Measurements from ENCODE around the gene SH3BP4.

The SH3BP4 gene, protein sequence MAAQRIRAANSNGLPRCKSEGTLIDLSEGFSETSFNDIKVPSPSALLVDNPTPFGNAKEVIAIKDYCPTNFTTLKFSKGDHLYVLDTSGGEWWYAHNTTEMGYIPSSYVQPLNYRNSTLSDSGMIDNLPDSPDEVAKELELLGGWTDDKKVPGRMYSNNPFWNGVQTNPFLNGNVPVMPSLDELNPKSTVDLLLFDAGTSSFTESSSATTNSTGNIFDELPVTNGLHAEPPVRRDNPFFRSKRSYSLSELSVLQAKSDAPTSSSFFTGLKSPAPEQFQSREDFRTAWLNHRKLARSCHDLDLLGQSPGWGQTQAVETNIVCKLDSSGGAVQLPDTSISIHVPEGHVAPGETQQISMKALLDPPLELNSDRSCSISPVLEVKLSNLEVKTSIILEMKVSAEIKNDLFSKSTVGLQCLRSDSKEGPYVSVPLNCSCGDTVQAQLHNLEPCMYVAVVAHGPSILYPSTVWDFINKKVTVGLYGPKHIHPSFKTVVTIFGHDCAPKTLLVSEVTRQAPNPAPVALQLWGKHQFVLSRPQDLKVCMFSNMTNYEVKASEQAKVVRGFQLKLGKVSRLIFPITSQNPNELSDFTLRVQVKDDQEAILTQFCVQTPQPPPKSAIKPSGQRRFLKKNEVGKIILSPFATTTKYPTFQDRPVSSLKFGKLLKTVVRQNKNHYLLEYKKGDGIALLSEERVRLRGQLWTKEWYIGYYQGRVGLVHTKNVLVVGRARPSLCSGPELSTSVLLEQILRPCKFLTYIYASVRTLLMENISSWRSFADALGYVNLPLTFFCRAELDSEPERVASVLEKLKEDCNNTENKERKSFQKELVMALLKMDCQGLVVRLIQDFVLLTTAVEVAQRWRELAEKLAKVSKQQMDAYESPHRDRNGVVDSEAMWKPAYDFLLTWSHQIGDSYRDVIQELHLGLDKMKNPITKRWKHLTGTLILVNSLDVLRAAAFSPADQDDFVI

DNA sequence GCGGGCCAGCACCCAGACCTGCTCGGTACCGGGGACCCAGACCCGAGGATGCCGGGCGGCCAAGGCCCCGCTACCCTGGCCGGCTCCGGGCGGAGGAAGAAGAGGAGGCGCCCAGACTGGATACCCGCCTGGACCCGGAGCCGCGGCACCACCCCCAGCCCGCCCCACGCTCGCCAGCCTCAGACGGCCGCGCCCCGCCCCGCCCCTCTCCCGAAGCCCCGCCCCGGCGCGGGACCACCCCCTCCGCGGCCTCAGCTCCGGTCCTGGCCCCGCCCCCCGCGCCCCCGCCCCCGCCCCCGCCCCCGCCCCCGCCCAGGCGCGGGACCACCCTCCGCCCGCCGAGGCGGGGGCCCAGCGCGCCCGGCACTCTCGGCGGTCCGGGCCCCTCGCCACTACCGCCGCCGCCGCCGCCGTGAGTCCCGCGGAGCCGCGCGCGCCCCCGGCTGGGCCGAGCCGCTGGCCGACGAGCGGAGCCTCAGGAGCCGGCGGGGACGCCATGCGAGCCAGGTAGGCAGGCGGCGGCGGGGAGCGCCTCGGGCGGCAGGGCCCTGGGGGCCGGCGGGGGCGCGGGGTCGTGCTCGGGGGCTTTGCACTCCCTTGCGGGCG, at the start of gene SH3BP4:
Gene SH3BP4, plus strand, starts transcription at position 354 of the 606 bp plus-strand sequence. CDS start 82,986 bp downstream, outside the sequence.
- TF ChIP-seq, protein P1, sequence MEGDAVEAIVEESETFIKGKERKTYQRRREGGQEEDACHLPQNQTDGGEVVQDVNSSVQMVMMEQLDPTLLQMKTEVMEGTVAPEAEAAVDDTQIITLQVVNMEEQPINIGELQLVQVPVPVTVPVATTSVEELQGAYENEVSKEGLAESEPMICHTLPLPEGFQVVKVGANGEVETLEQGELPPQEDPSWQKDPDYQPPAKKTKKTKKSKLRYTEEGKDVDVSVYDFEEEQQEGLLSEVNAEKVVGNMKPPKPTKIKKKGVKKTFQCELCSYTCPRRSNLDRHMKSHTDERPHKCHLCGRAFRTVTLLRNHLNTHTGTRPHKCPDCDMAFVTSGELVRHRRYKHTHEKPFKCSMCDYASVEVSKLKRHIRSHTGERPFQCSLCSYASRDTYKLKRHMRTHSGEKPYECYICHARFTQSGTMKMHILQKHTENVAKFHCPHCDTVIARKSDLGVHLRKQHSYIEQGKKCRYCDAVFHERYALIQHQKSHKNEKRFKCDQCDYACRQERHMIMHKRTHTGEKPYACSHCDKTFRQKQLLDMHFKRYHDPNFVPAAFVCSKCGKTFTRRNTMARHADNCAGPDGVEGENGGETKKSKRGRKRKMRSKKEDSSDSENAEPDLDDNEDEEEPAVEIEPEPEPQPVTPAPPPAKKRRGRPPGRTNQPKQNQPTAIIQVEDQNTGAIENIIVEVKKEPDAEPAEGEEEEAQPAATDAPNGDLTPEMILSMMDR (IDR thresholded peaks at IDR 0.05; ENCODE audit: control insufficient read depth, extremely low read depth, insufficient read depth): peak; percentile 15; the same call in 1 of the 2 replicates
- H3K4me3 ChIP-seq (ENCODE audit: low read depth, low read length): peak within 1 kb of the TSS; percentile 76
- DNase-seq (ENCODE audit: low read depth): no peak

DNA sequence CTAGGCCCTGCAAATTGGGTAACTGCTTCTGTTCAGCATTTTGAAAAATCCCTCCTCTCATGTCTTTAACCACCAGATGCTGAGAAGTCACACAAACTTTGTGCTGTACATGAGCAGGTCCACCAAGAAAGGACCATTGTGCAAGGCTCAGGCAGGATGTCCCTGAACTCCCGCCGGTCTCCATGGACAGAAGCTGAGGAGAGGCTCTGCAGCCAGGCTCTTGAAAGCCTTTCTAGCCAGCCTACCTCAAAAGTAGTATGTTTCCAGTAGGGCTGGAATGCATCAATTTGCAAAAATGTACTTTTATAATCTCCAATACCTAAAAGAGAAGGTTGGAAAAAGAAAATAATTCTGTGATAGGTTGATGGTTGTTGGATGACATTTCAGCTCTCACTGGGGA, 47.0 kb upstream of the SH3BP4 start:
- H3K4me3 ChIP-seq (ENCODE audit: low read depth, low read length): no peak overlapping the region
- TF ChIP-seq, protein P1 (IDR thresholded peaks at IDR 0.05; ENCODE audit: control insufficient read depth, extremely low read depth, insufficient read depth): no peak

DNA sequence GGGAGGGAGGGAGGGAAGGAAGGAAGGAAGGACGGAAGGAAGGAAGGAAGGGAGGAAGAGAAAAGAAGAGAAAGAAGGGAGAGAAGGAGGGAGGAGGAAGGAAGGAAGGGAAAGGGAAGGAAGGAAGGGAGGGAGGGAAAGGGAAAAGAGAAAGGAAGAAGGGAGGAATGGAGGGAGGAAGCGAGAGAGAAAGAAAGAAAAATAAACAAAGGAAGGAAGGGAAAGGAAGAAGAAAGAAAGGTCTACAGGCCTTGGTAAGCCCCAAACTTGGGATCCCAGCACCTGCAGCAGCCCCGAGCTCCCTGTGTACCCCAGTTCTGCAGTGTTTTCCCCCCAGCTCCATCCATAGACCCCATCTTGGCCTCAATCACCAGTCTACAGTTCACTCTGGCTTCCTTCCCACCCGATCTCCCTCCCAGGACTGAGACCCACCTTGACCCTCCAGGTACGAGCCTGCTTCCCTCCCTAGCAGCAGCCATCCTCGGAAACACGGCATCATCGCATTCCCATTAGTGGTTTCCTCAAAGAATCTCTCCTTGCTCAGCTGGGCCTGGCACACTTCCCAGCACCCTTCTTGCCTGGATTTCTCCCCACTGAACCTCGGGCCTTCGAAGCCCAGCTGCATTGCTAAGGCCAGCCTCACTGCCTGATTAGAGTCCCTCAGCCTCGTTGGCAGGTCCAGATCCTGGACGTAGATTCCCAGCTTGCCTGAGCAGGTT, 46.1 kb upstream of the SH3BP4 start:
- no peak for DNase-seq (ENCODE audit: low read depth)
- no peak overlapping the region for H3K4me3 ChIP-seq (ENCODE audit: low read depth, low read length)
- TF ChIP-seq, protein P1 (IDR thresholded peaks at IDR 0.05; ENCODE audit: control insufficient read depth, extremely low read depth, insufficient read depth): no peak

More for the DNA sequence above, 47.0 kb upstream of the SH3BP4 start:
- no peak for DNase-seq (ENCODE audit: low read depth)

DNA sequence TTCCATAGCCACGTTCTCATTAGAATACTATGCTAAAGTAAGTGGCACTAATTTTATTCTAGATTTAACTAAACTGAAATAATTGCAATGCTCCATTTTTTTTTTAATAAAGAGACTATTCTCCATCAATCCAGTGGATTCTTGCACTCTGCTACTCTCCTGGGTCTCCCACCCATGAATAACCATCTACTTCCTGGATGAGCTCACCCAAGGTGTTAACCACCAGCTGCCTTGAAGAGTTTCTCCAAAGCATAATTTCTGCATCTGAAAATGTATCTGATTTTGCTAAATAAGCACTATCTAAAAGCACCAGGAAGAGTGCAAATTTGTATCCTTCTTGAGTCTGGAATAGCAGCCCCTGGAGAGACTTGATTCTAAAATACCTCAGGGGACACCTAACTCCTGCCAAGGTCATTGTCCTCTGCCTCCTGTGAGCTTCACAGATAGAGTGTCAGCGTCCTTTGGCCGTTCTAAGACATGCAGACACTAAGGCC, 41.6 kb upstream of the SH3BP4 start:
- DNase-seq (ENCODE audit: low read depth): no peak
- H3K4me3 ChIP-seq (ENCODE audit: low read depth, low read length): no peak overlapping the region
- TF ChIP-seq, protein P1 (IDR thresholded peaks at IDR 0.05; ENCODE audit: control insufficient read depth, extremely low read depth, insufficient read depth): no peak

DNA sequence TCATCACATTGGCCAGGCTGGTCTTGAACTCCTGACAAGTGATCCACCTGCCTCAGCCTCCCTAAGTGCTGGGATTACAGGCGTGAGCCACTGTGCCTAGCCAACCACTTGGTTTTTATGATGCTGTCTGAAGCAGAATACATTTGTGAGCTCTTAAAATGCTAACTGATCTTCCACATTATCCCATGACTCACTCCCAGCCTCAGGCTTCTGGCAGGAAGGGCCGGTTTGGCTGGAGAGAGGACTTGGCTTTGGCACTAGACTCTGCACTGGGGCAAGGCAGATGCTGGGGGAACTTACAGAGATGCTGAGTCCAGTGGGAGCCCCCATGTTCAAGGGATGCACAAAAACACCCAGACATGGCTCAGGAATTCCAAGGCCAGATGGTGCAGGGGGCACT, 40.5 kb upstream of the SH3BP4 start:
- DNase-seq (ENCODE audit: low read depth): peak; percentile 11
- no peak overlapping the region for H3K4me3 ChIP-seq (ENCODE audit: low read depth, low read length)
- TF ChIP-seq, protein P1 (IDR thresholded peaks at IDR 0.05; ENCODE audit: control insufficient read depth, extremely low read depth, insufficient read depth): no peak

DNA sequence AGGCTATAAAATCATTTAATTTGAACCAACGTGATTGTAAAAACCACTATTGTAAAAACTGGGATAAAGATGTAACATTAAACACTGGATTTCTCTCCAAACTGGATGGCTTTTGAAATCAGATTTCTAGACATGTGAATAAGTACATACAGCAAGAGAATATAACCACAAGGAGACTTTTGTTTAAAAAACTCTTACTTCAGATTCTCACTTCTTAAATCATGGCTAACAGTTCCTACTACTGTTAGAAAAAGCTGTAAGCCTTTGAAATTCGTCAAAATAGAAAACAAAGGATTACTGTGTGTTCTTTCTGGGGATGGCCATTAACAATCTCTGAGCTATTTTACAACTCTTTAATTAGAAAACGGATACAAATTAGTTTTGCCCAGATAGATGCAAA, 39.4 kb upstream of the SH3BP4 start:
- no peak overlapping the region for H3K4me3 ChIP-seq (ENCODE audit: low read depth, low read length)
- no peak for DNase-seq (ENCODE audit: low read depth)
- TF ChIP-seq, protein P1 (IDR thresholded peaks at IDR 0.05; ENCODE audit: control insufficient read depth, extremely low read depth, insufficient read depth): no peak

Data from LNCaP clone FGC (cell line).